Left hindlimb (tissue), 1 donor: ENCODE data around the gene CENPB.

ENCODE experiments used
- DNase-seq: peaks from one replicate; pipeline ENCODE4 v3.0.0-alpha.2; 2018

The CENPB gene

DNA sequence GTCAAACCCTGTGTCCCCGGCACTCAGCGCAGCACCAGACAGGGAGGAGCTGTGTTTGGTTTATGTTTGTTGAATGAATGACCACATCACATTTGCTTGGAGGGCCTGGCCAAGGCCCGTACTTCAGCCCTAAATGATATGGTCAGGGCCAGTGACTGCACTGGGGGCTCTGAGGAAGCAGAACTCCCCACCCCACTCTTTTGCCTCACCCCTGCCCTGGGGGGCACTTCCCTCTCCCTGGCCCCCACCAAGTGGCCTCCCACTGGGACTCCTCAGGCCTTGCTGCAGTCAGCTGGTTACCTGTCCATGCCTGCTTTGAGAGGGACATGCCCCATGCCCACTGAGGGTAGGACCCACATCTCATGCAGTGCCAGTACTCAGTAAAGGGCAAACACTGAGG lies 21.9 kb downstream of the CENPB start:
- DNase-seq: no peak

DNA sequence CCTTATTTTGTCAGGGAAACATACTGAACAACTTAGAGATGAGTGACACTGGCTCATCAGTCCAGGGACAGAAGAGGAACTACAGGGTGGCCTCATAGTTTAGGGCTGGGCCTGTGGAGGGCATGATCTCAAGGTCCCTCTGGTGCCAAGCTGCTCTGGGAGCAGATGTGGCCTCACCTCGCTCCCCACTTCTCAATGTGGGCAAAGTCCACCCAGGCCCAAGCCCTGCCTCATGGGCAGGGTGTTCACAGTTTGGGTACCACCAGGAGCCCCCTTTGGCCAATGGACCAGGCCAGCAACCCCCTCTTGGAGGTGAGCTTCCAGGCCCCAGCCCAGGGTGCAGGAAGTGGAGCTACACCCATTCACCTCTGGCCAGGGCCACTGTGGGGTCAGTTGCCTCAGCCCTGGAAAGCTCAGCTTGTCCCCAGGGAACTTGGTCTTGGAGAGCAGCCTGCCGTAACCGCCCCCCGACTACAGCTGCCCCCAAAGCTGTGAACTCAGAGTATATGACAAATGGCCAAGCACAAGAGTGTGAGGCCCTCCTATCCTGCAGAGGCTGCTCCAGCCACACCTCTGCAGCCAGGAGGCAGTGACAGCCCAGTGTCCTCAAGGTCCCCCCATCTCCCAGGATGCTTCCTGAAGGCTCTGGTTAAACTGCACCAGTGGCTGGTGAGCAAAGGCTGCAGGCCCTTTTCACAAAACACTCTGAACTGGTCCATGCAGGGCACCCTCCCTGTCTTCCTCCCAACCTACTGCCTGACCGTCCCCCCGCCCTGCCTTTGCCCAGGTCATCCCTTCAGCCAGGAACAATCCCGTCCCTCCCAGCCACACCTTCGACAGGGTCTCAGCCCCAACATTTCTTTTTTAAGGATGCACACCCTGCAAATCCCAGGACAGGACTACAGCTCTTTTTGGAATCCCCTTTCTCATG lies 22.6 kb downstream of the CENPB start:
- DNase-seq: no peak

DNA sequence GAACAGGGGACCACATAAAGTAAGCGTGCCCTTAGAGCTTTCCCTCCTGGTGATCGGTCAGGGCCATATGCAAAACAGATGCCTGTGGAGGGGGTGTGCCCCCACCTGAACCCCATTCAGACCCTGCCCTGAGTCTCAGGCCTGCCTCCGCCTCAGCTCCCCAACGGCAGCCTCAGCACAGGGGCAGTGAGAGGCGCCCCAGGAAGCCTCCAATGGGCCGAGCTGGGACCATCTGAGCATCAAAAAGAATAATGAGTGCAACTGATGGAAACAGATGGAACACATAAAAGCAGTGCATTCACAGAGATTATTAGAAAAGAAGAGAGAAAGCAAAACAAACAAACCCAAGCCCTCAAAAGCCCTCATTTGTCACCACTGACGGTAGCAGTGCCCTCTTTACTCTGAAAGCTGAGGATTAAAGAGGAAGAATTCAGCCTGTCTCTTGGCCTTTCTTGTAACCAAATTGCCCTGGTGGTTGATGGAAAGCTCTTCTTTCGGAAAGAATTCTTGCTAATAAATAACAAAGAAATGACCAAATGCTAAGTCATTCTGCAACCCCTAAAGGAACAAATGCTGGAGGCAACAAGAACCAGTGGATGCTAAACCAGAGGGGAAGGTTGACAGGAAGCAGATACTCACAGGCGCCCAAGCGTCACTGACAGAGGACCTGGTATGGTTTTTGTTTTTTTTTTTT lies 25.7 kb downstream of the CENPB start:
- DNase-seq: no peak

DNA sequence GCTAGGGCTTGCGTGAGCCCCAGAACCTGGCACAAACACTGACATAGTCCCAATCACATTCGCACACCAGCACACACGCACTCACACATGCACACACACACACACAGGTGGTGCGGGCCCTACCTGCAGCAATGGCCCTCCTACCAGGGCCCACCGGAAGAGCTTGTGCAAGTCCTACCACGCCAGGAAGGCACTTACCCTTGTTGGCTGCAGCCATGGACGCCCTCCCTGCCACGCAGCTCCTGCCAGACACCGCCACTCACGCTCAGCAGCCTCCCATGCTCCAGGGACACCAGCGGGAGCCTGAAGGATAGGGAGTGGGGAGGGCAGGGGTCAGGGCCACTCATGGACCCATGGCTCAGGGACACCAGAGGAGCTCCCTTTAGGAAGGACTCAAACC lies 26.7 kb downstream of the CENPB start:
- no peak for DNase-seq

DNA sequence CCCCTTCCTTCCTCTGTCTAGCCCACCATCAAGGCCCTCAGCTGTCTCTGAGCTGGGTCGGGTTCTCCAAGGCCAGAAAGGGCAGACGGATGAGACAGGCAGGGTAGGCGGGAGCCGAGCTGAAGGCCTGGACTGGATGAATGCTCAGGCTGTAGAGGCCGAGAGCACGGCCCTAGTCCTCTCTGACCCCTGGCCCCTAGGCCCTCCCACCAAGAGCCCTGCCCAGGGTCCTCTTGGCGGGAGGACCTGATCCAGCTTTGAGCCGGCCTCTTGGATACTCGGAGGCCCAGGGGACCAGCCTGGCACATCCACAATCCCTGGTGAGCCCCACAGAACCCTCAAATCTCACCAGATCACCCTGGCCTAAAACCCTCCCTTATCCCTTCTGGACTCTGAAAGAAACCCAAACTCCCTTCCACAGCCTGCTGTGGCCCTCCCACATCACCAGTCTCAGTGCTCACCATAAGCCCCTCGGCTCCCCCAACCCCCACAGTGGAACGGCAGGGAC lies 27.2 kb downstream of the CENPB start:
- DNase-seq: no peak

DNA sequence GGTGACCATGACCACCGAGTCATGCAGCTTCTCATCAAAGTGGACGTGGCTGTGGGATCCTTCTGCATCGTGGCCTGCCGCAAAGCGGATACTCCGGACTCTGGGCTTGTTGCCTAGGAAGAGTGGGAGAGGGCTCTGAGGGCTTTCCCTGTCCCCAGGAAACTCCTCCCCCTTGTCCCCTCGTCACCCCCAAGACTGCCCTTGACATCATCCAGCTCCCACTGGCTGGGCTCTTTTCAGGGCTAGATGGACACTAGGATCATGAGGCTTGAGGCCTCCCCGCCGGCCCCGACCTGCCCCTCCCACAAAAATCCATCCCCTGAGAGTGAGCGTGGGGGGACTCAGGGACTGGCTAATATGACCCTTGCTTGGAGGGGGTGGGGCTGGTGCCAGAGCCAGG lies 28.0 kb downstream of the CENPB start:
- no peak for DNase-seq

DNA sequence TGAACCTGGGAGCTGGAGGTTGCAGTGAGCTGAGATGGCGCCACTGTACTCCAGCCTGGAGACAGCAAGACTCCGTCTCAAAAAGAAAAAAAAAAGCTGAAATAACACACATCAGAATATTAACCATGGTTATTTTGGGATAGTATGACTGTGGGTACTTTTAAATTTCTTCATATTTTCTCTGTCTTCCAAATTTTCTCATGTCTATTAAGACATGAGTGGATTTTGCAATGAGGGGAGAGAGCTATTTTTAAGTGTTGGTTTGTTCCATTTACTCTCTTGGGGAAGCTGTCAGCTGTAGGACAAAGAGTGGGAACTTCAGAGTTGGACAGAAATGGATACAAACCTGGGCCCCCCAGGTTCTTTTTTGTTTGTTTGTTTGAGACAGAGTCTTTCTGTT lies 29.3 kb downstream of the CENPB start:
- DNase-seq: no peak

DNA sequence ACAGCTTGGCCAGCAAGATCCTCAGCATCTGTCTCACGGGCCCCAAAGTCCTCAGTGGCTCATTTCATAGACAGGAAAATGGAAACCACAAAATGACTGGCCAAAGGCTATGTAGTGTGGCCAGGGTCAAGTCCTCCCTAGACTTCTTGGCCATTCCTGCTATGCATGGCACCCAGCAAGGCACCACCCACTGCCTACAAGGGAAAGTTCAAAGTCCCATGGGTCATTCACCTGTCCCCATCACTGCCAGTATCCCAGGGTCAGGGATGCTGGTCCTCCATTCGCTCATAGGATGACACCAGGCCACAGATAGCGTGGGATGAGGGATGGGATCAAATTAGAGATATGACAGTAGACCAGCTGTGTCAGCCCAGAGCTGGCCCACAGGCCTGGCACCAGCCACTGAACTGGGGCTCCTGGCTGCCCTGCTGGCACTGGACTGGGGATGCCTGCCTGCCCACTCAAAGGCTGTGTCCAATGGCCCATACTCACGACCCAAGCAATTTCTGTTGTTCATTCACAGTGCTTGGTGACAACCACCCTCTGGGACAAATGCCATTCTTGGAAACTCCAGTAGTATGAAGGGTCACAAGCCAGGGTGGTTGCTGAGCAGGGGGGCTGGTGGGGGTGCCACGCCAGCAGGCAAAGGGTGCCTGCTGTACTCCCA lies 30.6 kb downstream of the CENPB start:
- peak; percentile 29 for DNase-seq

DNA sequence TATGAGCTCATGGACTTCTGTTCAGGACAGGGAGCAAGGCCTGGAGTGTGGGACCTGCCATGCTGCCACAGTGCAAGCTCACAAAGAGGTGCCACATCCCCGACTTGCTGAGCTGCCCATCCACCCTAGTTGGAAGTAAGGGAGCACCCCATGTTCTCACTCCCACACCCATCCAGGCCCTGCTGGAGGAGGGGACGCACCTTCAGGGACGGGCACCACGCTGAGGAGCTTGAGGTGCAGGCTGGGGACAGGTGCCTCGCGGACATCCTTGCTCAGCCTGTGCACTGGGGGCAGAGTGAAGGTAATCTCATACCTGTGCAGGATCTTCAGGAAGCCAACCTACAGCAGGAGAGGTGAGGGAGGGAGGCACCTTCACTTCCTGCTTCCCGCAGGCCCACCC lies 31.3 kb downstream of the CENPB start:
- DNase-seq: peak; percentile 31

DNA sequence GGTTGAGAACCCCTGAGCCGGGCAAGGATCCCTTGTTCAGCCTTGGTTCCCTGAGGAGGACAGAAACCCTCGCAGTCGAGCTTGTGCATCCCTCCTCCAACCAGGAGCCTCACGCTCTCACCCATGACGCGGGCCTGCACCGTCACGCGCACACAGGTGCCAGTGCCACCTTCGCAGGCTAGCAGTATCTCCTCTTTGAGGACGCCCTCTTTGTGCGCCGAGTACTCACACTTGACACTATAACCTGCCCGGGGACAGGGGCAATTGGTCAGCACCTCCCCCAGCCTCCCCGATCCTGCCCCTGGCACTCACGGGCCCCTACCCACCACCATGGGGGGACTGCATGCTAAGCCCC lies 32.3 kb downstream of the CENPB start:
- no peak for DNase-seq

DNA sequence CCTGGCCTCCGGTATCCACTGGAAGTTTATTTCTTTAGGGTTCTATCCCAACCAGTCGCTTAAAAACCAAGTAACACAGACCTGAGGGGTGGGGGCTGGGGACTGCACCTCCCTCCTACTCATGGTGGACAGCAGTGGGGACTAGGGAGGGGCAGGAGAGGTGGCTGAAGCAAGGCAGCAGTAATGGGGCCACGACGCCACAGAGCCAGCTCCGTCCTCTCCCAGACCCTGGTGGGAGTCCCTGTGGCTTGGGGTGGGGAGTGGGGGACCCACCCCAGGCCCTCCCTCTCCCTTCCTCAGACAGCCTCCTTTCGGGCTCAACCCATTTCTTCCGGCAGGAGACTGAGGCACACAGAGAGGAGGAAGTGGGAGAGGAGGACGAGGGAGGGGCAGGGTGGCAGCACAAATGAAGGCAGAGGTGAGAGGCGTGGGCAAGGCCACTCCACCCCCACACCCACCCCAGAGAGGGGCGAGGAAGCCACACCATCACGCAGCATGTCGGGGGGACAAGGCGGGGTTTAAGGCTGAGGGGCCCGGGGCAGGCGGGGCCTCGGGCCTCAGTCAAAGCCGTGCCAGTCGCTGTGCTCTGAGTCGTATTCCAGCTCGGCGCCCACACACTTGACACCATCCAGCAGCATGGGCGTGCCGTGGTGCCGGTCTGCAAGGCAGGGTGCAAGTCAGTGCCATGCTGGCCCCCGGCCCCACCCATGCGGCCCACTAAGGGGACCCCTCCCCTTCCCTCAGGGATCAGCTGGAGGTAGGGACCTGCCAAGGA lies 32.9 kb downstream of the CENPB start:
- no peak for DNase-seq

DNA sequence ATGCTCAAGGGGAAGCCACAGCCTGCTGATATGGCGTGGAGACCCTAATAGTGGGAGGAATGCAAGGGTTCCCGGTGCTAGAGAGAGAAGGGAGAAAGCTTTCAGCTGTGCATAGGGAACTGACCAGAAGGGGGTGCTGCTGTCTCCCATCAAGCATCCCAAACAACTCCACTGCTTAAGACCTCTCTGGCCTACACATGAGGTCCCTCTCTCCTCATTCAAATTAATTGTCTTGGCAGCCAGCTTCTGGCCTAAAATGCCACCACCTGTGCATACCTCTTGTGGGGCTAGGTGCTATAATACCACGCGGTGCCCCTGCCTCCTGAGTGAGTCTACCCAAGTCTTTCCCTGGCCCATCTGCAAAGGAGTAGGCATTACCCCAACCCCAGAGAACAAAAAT lies 33.4 kb downstream of the CENPB start:
- no peak for DNase-seq

DNA sequence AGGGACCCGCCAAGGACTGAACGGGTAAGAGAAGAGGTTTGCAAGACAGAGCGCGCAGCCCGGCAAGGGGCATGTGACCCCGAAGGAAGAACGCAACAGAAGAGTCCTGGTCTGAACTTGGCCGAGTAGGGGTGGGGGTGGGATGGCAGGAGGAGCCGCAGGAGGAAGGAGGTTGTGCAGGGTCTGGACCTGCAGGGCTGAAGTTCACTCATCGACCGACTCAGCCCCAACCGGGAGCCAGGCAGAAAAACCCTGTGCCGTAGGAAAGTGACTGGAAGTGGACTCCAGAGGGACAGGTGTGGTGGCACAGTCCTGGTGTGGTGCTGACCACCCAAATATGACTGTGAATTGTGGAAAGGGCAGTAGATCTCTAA lies 34.2 kb downstream of the CENPB start:
- DNase-seq: no peak

DNA sequence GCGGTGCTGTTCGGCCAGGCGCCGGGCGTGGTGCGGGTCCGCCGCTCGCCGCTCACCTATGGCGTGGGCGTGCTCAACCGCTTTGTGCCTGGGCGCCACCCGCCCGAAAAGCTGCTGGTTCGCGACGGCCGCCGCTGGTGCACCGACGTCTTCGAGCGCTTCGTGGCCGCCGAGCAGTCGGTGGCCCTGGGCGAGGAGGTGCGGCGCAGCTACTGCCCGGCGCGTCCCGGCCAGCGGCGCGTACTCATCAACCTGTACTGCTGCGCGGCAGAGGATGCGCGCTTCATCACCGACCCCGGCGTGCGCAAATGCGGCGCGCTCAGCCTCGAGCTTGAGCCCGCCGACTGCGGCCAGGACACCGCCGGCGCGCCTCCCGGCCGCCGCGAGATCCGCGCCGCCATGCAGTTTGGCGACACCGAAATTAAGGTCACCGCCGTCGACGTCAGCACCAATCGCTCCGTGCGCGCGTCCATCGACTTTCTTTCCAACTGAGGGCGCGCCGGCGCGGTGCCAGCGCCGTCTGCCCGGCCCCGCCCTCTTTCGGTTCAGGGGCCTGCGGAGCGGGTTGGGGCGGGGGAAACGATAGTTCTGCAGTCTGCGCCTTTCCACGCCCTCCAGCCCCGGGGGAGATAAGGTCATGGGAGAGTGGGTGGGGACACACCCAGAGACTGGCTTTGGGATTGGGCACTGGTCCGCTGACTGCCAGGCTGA lies 34.7 kb downstream of the CENPB start:
- DNase-seq: no peak

DNA sequence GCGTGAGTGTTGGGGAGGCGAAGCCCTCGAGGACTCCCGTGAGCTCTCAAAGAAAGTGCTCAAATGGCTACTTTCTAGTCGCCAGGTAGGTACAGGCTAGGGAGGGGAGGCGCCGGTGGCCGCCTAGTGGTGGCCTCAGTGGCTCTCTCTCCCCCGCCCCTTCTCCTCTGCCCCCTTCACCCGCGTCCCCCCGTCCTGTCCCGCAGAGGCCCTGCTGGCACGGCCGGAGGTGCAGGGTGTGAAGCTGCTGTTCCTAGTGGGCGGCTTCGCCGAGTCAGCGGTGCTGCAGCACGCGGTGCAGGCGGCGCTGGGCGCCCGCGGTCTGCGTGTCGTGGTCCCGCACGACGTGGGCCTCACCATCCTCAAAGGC lies 35.2 kb downstream of the CENPB start:
- peak; percentile 35 for DNase-seq

DNA sequence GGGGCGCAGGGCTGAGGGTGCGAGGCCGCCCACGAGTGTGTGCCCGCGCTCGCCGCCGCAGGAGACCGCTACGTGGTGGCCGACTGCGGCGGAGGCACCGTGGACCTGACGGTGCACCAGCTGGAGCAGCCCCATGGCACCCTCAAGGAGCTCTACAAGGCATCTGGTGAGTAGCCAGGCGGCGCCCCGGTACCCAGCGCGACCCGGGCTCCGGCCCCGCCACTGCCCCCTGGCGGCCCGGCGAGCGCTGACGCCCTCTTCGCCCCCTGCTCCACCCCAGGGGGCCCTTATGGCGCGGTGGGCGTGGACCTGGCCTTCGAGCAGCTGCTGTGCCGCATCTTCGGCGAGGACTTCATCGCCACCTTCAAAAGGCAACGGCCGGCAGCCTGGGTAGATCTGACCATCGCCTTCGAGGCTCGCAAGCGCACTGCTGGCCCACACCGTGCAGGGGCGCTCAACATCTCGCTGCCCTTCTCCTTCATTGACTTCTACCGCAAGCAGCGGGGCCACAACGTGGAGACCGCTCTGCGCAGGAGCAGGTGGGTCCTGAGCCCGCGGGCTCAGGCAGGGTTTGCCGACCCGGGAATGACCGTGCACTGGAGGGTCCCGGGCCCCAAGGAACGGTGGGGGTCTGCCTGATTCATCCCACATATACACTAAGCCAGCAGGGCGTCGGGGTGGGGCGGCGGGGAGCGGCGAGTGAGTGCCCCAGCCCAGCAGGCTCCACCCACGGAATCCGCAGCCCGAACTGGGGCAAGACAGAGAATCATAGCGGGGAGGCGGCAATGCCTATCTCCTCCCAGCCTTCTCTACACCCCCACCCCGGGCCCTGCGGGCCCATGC lies 36.6 kb downstream of the CENPB start:
- DNase-seq: peak; percentile 37

DNA sequence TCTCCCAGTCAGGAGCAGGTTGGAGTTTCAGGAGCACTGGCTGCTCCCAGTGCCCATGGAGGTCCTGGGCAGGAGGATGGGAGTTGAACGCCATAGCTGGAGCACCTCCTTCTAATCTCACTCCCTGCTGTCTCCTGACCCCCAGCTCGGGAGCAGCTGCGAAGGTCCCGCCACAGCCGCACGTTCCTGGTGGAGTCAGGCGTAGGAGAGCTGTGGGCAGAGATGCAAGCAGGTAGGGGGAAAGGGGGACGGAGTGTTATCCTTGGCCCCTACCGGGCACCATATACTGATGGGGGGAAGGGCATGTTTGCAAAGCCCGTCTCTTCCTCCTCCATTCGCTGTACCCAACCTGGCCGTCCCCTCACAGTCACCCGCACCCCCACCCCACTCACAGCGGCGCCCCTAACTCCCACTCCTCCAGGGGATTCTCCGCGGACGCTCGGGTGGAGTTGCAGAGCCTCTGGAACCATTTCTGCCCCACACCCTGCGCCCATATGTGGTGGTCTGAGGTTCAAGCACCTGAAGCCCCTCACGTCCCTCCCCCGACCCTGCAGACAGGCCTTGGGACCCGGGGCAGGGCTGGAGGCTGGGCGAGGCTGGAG lies 37.4 kb downstream of the CENPB start:
- peak; percentile 22 for DNase-seq

DNA sequence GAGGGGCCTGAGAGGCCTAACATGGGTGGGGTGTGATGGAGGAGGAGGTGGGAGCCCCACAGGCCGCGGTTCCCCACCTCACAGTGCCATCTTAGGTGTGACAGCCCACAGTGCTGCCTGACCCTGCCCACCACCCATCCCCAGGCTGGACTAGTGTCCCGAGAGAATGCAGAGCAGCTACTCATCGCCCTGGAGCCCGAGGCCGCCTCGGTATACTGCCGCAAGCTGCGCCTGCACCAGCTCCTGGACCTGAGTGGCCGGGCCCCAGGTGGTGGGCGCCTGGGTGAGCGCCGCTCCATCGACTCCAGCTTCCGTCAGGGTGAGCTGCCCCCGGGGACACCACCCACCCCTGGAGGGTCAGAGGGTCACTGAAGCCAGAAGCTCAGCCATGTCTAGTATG lies 38.5 kb downstream of the CENPB start:
- peak; percentile 30 for DNase-seq

DNA sequence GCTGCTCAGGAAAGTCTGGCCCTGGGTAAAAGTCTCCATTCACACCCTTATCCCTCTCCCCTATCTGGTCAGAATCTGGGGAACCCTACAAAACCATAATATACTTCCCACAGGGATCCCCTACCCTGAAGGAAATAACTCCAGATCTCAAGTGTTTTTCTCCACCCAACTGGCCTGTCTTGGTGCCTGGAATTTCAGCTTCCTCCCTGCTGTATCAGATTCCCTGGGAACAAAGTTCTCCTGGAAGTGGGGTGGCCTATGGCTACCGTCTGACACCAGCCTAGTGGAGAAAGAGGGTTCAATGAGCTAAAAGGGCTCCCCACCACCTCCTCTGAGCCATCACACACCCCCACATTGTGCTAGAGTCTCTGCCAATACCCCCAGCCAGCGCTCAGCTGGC lies 39.1 kb downstream of the CENPB start:
- no peak for DNase-seq

DNA sequence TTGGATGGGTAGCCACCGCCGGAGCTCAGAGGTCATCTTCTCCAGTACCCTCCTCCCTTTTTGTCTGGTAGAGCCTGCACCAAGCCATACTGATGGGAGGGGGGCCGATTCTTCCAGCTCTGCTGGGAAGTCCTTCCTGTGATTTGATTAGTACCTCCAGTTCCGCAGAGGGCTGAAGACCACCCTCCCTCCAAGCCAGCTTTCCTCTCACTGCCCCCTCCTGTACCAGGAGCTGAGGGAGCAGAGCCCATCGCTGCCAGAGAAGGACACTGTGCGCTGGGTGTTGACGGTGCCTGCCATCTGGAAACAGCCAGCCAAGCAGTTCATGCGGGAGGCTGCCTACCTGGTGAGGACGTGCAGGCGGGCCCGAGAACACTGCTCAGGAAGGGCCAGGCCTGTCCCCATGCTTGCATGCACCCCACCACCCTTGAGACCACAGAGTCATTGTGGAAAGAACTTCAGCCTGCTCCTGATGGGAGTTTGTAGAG lies 40.8 kb downstream of the CENPB start:
- peak; percentile 22 for DNase-seq
